Neuron (in vitro differentiated cells): ENCODE measurements around the gene CAMSAP2.
A peak's percentile ranks its signal among the peaks of the same experiment; 100 is the strongest.

Source experiments
- H2AFZ ChIP-seq: one replicate; pipeline ENCODE4 v1.6.1; 2013; ENCODE audit warnings: low read depth, mild to moderate bottlenecking, inconsistent platforms, low read length, moderate library complexity
- H3K27me3 ChIP-seq: one replicate; pipeline ENCODE4 v1.6.1; 2013; ENCODE audit warnings: low read length; ENCODE audit not compliant: insufficient read depth
- H3K36me3 ChIP-seq: one replicate; pipeline ENCODE4 v1.6.1; 2013; ENCODE audit warnings: low read length; ENCODE audit not compliant: insufficient read depth
- H3K4me1 ChIP-seq: one replicate; pipeline ENCODE4 v1.6.1; 2013; ENCODE audit warnings: low read length; ENCODE audit not compliant: insufficient read depth
- H3K4me3 ChIP-seq: 2 replicates; pipeline ENCODE4 v1.5.1; 2013; ENCODE audit warnings: mild to moderate bottlenecking, low read length, moderate library complexity
- H3K9me3 ChIP-seq: one replicate; pipeline ENCODE4 v1.6.1; 2013; ENCODE audit warnings: low read length

CAMSAP2 gene

GRCh38 chr1:200738327-200738948 is at the start of gene CAMSAP2:
TSS of gene CAMSAP2 (plus strand) at chr1:200738893. CDS start at chr1:200739828, 935 bp downstream.
- Histone ChIP-seq H2AFZ (peak within 1 kb of the TSS; percentile 83), H3K36me3 (no peaks in the 10 kb centered on the region)

GRCh38 chr1:200692316-200692715 is 46.4 kb upstream of the CAMSAP2 start:
- Histone ChIP-seq H3K36me3 (no peaks in the 10 kb centered on the region), H3K4me3 (no peak overlapping the region), H3K27me3 (no peaks in the 10 kb centered on the region), H2AFZ (no peak overlapping the region), H3K4me1 (no peaks in the 10 kb centered on the region), H3K9me3 (no peaks in the 10 kb centered on the region)

More at GRCh38 chr1:200738327-200738948, at the start of gene CAMSAP2:
- H3K27me3 ChIP-seq: no peaks in the 10 kb centered on the region
- no peaks in the 10 kb centered on the region for H3K9me3 ChIP-seq
- peak within 1 kb of the TSS; percentile 90 for H3K4me3 ChIP-seq
- H3K4me1 ChIP-seq: peaks cover 26% of the 10 kb centered on the region

- Histone ChIP-seq H2AFZ (no peak overlapping the region), H3K27me3 (no peaks in the 10 kb centered on the region), H3K36me3 (no peaks in the 10 kb centered on the region), H3K4me1 (no peaks in the 10 kb centered on the region), H3K9me3 (no peaks in the 10 kb centered on the region), H3K4me3 (no peak overlapping the region)
These were observed 45.4 kb upstream of the CAMSAP2 start for GRCh38 chr1:200693327-200693726.

GRCh38 chr1:200694738-200695137 is 44.0 kb upstream of the CAMSAP2 start:
- H3K4me3 ChIP-seq: no peak overlapping the region
- H3K4me1 ChIP-seq: no peaks in the 10 kb centered on the region
- no peaks in the 10 kb centered on the region for H3K27me3 ChIP-seq
- H3K36me3 ChIP-seq: no peaks in the 10 kb centered on the region
- no peak overlapping the region for H2AFZ ChIP-seq
- no peaks in the 10 kb centered on the region for H3K9me3 ChIP-seq

GRCh38 chr1:200699871-200700270 is 38.8 kb upstream of the CAMSAP2 start:
- no peaks in the 10 kb centered on the region for H3K9me3 ChIP-seq
- H3K4me1 ChIP-seq: no peaks in the 10 kb centered on the region
- no peak overlapping the region for H3K4me3 ChIP-seq
- no peaks in the 10 kb centered on the region for H3K27me3 ChIP-seq
- H2AFZ ChIP-seq: no peak overlapping the region
- no peaks in the 10 kb centered on the region for H3K36me3 ChIP-seq

GRCh38 chr1:200704986-200705500 is 33.6 kb upstream of the CAMSAP2 start:
- Histone ChIP-seq H3K4me3 (no peak overlapping the region), H3K27me3 (no peaks in the 10 kb centered on the region), H3K9me3 (no peaks in the 10 kb centered on the region), H2AFZ (no peak overlapping the region), H3K4me1 (no peaks in the 10 kb centered on the region), H3K36me3 (no peaks in the 10 kb centered on the region)

- Histone ChIP-seq H3K27me3 (no peaks in the 10 kb centered on the region), H3K9me3 (no peaks in the 10 kb centered on the region), H3K4me3 (no peak overlapping the region), H3K4me1 (peaks cover 6% of the 10 kb centered on the region), H2AFZ (no peak overlapping the region), H3K36me3 (no peaks in the 10 kb centered on the region)
These were observed 32.4 kb upstream of the CAMSAP2 start for GRCh38 chr1:200706111-200706814.

GRCh38 chr1:200707116-200707515 is 31.6 kb upstream of the CAMSAP2 start:
- no peaks in the 10 kb centered on the region for H3K27me3 ChIP-seq
- no peak overlapping the region for H3K4me3 ChIP-seq
- H2AFZ ChIP-seq: no peak overlapping the region
- no peaks in the 10 kb centered on the region for H3K36me3 ChIP-seq
- peaks cover 6% of the 10 kb centered on the region for H3K4me1 ChIP-seq
- H3K9me3 ChIP-seq: no peaks in the 10 kb centered on the region

- Histone ChIP-seq H3K27me3 (no peaks in the 10 kb centered on the region), H3K4me3 (no peak overlapping the region), H3K4me1 (peaks cover 6% of the 10 kb centered on the region), H2AFZ (no peak overlapping the region), H3K36me3 (no peaks in the 10 kb centered on the region), H3K9me3 (no peaks in the 10 kb centered on the region)
These were observed 30.5 kb upstream of the CAMSAP2 start for GRCh38 chr1:200708161-200708560.

- H3K9me3 ChIP-seq: no peaks in the 10 kb centered on the region
- no peak overlapping the region for H3K4me3 ChIP-seq
- no peaks in the 10 kb centered on the region for H3K36me3 ChIP-seq
- no peaks in the 10 kb centered on the region for H3K27me3 ChIP-seq
- H3K4me1 ChIP-seq: peaks cover 6% of the 10 kb centered on the region
- H2AFZ ChIP-seq: no peak overlapping the region
These were observed 29.9 kb upstream of the CAMSAP2 start for GRCh38 chr1:200708769-200709168.

GRCh38 chr1:200710166-200710565 is 28.5 kb upstream of the CAMSAP2 start:
- no peaks in the 10 kb centered on the region for H3K9me3 ChIP-seq
- H3K4me1 ChIP-seq: peaks cover 6% of the 10 kb centered on the region
- H3K4me3 ChIP-seq: no peak overlapping the region
- no peaks in the 10 kb centered on the region for H3K27me3 ChIP-seq
- H2AFZ ChIP-seq: no peak overlapping the region
- H3K36me3 ChIP-seq: no peaks in the 10 kb centered on the region

GRCh38 chr1:200714504-200715187 is 24.0 kb upstream of the CAMSAP2 start:
- Histone ChIP-seq H3K4me3 (no peak overlapping the region), H3K36me3 (no peaks in the 10 kb centered on the region), H3K9me3 (no peaks in the 10 kb centered on the region), H2AFZ (no peak overlapping the region), H3K4me1 (peaks cover 6% of the 10 kb centered on the region), H3K27me3 (no peaks in the 10 kb centered on the region)

- Histone ChIP-seq H3K4me1 (no peaks in the 10 kb centered on the region), H3K36me3 (no peaks in the 10 kb centered on the region)
These were observed 18.5 kb upstream of the CAMSAP2 start for GRCh38 chr1:200720199-200720598.

More at GRCh38 chr1:200720199-200720598, 18.5 kb upstream of the CAMSAP2 start:
- Histone ChIP-seq H3K9me3 (no peaks in the 10 kb centered on the region), H3K27me3 (no peaks in the 10 kb centered on the region), H2AFZ (no peak overlapping the region), H3K4me3 (no peak overlapping the region)
